HEK293 (cell line): Measurements from ENCODE around the gene SEPTIN12.

ENCODE experiments used
- ATF2 ChIP-seq: fragments of 450-650 bp; formaldehyde crosslinking; IDR thresholded peaks from 2 replicates; pipeline ENCODE4 v1.5.1; 2016; ENCODE audit warnings: missing biosample characterization, missing genetic modification characterization, low read depth
- CTCF ChIP-seq: fragments of 450-650 bp; formaldehyde crosslinking; IDR thresholded peaks from 2 replicates; pipeline ENCODE4 v1.5.1; 2016; ENCODE audit warnings: missing biosample characterization, missing genetic modification characterization
- GLI4 ChIP-seq: fragments of 450-650 bp; formaldehyde crosslinking; IDR thresholded peaks from 2 replicates; pipeline ENCODE4 v1.5.1; 2016; ENCODE audit warnings: missing biosample characterization, missing genetic modification characterization
- GLIS1 ChIP-seq: fragments of 450-650 bp; formaldehyde crosslinking; IDR thresholded peaks from 2 replicates; pipeline ENCODE4 v1.5.1; 2016; ENCODE audit warnings: missing biosample characterization, missing genetic modification characterization
- MZF1 ChIP-seq: fragments of 450-650 bp; formaldehyde crosslinking; IDR thresholded peaks from 2 replicates; pipeline ENCODE4 v1.5.1; 2017; ENCODE audit warnings: missing biosample characterization, missing genetic modification characterization, borderline replicate concordance
- PRDM10 ChIP-seq: fragments of 450-650 bp; formaldehyde crosslinking; IDR thresholded peaks from 2 replicates; pipeline ENCODE4 v1.5.1; 2016; ENCODE audit warnings: missing biosample characterization, missing genetic modification characterization
- PRDM2 ChIP-seq: fragments of 450-650 bp; formaldehyde crosslinking; IDR thresholded peaks from 2 replicates; pipeline ENCODE4 v1.5.1; 2016; ENCODE audit warnings: missing biosample characterization, missing genetic modification characterization, borderline replicate concordance
- ZBTB8A ChIP-seq: fragments of 450-650 bp; formaldehyde crosslinking; IDR thresholded peaks from 2 replicates; pipeline ENCODE4 v1.5.1; 2016; ENCODE audit warnings: missing biosample characterization, missing genetic modification characterization
- ZIC2 ChIP-seq: fragments of 450-650 bp; formaldehyde crosslinking; IDR thresholded peaks from 2 replicates; pipeline ENCODE4 v1.5.1; 2016; ENCODE audit warnings: missing biosample characterization, missing genetic modification characterization
- ZNF23 ChIP-seq: fragments of 450-650 bp; formaldehyde crosslinking; IDR thresholded peaks from 2 replicates; pipeline ENCODE4 v1.5.1; 2016; ENCODE audit warnings: missing biosample characterization, missing genetic modification characterization, borderline replicate concordance
- ZNF274 ChIP-seq, 2 experiments: fragments of 200-500 bp in 1 of 2; fragments of 450-650 bp in 1 of 2; sonication (Bioruptor generic) in 1 of 2; formaldehyde crosslinking in 1 of 2; IDR thresholded peaks; 2 replicates each; pipeline versions ENCODE4 v1.5.1 to v1.6.1; 2014 to 2016; ENCODE audit warnings: borderline replicate concordance in 1 of 2, inconsistent platforms in 1 of 2, low read length in 1 of 2, missing biosample characterization in 1 of 2, missing genetic modification characterization in 1 of 2

GRCh38 chr16:4747906-4748681 is 40.1 kb downstream of the SEPTIN12 start:
- TF ChIP-seq ZNF23 (tag by site-specific recombination) (no peak), MZF1 (tag by site-specific recombination) (no peak), PRDM10 (tag by site-specific recombination) (no peak), GLIS1 (no peak), ATF2 (no peak), PRDM2 (no peak), ZBTB8A (no peak), GLI4 (tag by site-specific recombination) (no peak), CTCF (tag by site-specific recombination) (no peak), ZNF274 (IDR thresholded peaks at IDR 0.05; ENCODE audit: low read length) (no peak), ZNF274 (tag by site-specific recombination; IDR thresholded peaks at IDR 0.05; ENCODE audit: borderline replicate concordance) (no peak), ZIC2 (tag by site-specific recombination) (no peak)
